Activated T-cell treated with anti-CD3 and anti-CD28 coated beads, Interleukin-2, amount 50 U/mL, for 24 hours (primary cell): ENCODE results near the gene LAMTOR1.

Experiments used
- DNase-seq: peaks from one replicate; pipeline ENCODE4 v3.0.0-alpha.2; 2020
- H3K27ac Mint-ChIP-seq: 2 replicates; pipeline ENCODE4 v1.8.0; 2020; ENCODE audit warnings: mild to moderate bottlenecking, mixed read lengths
- H3K27me3 Mint-ChIP-seq: 2 replicates; pipeline ENCODE4 v1.8.0; 2020; ENCODE audit warnings: mixed read lengths
- H3K36me3 Mint-ChIP-seq: 2 replicates; pipeline ENCODE4 v1.8.0; 2020; ENCODE audit warnings: low read depth, mixed read lengths
- H3K4me1 Mint-ChIP-seq: 2 replicates; pipeline ENCODE4 v1.8.0; 2020; ENCODE audit warnings: low read depth, mixed read lengths
- H3K4me3 Mint-ChIP-seq: 2 replicates; pipeline ENCODE4 v1.8.0; 2020; ENCODE audit warnings: mild to moderate bottlenecking, moderate library complexity, mixed read lengths
- H3K9me3 Mint-ChIP-seq: 2 replicates; pipeline ENCODE4 v1.8.0; 2020; ENCODE audit warnings: mixed read lengths

The LAMTOR1 gene

GRCh38 chr11:72129381-72129780, 26.3 kb upstream of the LAMTOR1 start:
- Mint-ChIP-seq H3K27ac (no peak overlapping the region), H3K9me3 (peaks cover 21% of the 10 kb centered on the region), H3K4me1 (no peaks in the 10 kb centered on the region), H3K27me3 (peaks cover 16% of the 10 kb centered on the region), H3K36me3 (peaks cover 6% of the 10 kb centered on the region), H3K4me3 (no peak overlapping the region)
- no peak for DNase-seq

GRCh38 chr11:72127923-72128322, 24.8 kb upstream of the LAMTOR1 start:
- Mint-ChIP-seq H3K4me1 (no peaks in the 10 kb centered on the region), H3K27me3 (peaks cover 11% of the 10 kb centered on the region), H3K36me3 (peaks cover 6% of the 10 kb centered on the region), H3K4me3 (no peak overlapping the region), H3K9me3 (peaks cover 21% of the 10 kb centered on the region), H3K27ac (no peak overlapping the region)
- no peak for DNase-seq

GRCh38 chr11:72125956-72126355, 22.9 kb upstream of the LAMTOR1 start:
- DNase-seq = no peak
- H3K27me3 Mint-ChIP-seq = peaks cover 6% of the 10 kb centered on the region
- no peaks in the 10 kb centered on the region for H3K4me1 Mint-ChIP-seq
- H3K27ac Mint-ChIP-seq = no peak overlapping the region
- H3K4me3 Mint-ChIP-seq = no peak overlapping the region
- peaks cover 21% of the 10 kb centered on the region for H3K9me3 Mint-ChIP-seq
- peaks cover 6% of the 10 kb centered on the region for H3K36me3 Mint-ChIP-seq

- H3K27ac Mint-ChIP-seq = no peak overlapping the region
Measured at GRCh38 chr11:72124046-72124445, 20.9 kb upstream of the LAMTOR1 start.

GRCh38 chr11:72123117-72123653, 20.1 kb upstream of the LAMTOR1 start:
- Mint-ChIP-seq H3K36me3 (no peaks in the 10 kb centered on the region), H3K27ac (no peak overlapping the region), H3K27me3 (peaks cover 5% of the 10 kb centered on the region), H3K9me3 (peaks cover 7% of the 10 kb centered on the region), H3K4me1 (no peaks in the 10 kb centered on the region), H3K4me3 (no peak overlapping the region)
- DNase-seq = no peak

More at GRCh38 chr11:72124046-72124445, 20.9 kb upstream of the LAMTOR1 start:
- Mint-ChIP-seq H3K27me3 (peaks cover 2% of the 10 kb centered on the region), H3K36me3 (peaks cover 5% of the 10 kb centered on the region), H3K9me3 (peaks cover 16% of the 10 kb centered on the region), H3K4me3 (no peak overlapping the region), H3K4me1 (no peaks in the 10 kb centered on the region)
- DNase-seq = no peak

- Mint-ChIP-seq H3K4me1 (no peaks in the 10 kb centered on the region), H3K9me3 (peaks cover 3% of the 10 kb centered on the region)
- DNase-seq = no peak
Measured at GRCh38 chr11:72122607-72123006, 19.5 kb upstream of the LAMTOR1 start.

GRCh38 chr11:72120930-72121329, 17.8 kb upstream of the LAMTOR1 start:
- Mint-ChIP-seq H3K27ac (no peak overlapping the region), H3K36me3 (no peaks in the 10 kb centered on the region), H3K27me3 (peaks cover 5% of the 10 kb centered on the region), H3K4me3 (no peak overlapping the region), H3K9me3 (no peaks in the 10 kb centered on the region), H3K4me1 (no peaks in the 10 kb centered on the region)
- no peak for DNase-seq

More at GRCh38 chr11:72122607-72123006, 19.5 kb upstream of the LAMTOR1 start:
- Mint-ChIP-seq H3K4me3 (no peak overlapping the region), H3K27me3 (peaks cover 5% of the 10 kb centered on the region), H3K27ac (no peak overlapping the region), H3K36me3 (no peaks in the 10 kb centered on the region)

- H3K27ac Mint-ChIP-seq = no peak overlapping the region
- no peaks in the 10 kb centered on the region for H3K4me1 Mint-ChIP-seq
- peaks cover 5% of the 10 kb centered on the region for H3K27me3 Mint-ChIP-seq
- DNase-seq = no peak
- no peaks in the 10 kb centered on the region for H3K9me3 Mint-ChIP-seq
- no peak overlapping the region for H3K4me3 Mint-ChIP-seq
- H3K36me3 Mint-ChIP-seq = no peaks in the 10 kb centered on the region
Measured at GRCh38 chr11:72119198-72119597, 16.1 kb upstream of the LAMTOR1 start.

GRCh38 chr11:72116019-72116755, 13.1 kb upstream of the LAMTOR1 start:
- no peak overlapping the region for H3K27ac Mint-ChIP-seq
- peaks cover 5% of the 10 kb centered on the region for H3K27me3 Mint-ChIP-seq
- peaks cover 8% of the 10 kb centered on the region for H3K36me3 Mint-ChIP-seq
- H3K4me3 Mint-ChIP-seq = no peak overlapping the region
- H3K4me1 Mint-ChIP-seq = peaks cover 18% of the 10 kb centered on the region
- DNase-seq = no peak
- no peaks in the 10 kb centered on the region for H3K9me3 Mint-ChIP-seq

GRCh38 chr11:72114570-72114969, 11.5 kb upstream of the LAMTOR1 start:
- no peak for DNase-seq
- peaks cover 21% of the 10 kb centered on the region for H3K4me1 Mint-ChIP-seq
- H3K4me3 Mint-ChIP-seq = no peak overlapping the region
- H3K27me3 Mint-ChIP-seq = peaks cover 5% of the 10 kb centered on the region
- H3K27ac Mint-ChIP-seq = no peak overlapping the region
- H3K36me3 Mint-ChIP-seq = peaks cover 22% of the 10 kb centered on the region
- H3K9me3 Mint-ChIP-seq = no peaks in the 10 kb centered on the region

GRCh38 chr11:72112978-72113808, 10.1 kb upstream of the LAMTOR1 start:
- no peak for DNase-seq
- Mint-ChIP-seq H3K4me3 (peak overlapping the region; percentile 98), H3K27ac (peak overlapping the region; percentile 100), H3K4me1 (peaks cover 21% of the 10 kb centered on the region), H3K36me3 (peaks cover 34% of the 10 kb centered on the region), H3K27me3 (no peaks in the 10 kb centered on the region), H3K9me3 (no peaks in the 10 kb centered on the region)

- peaks cover 21% of the 10 kb centered on the region for H3K4me1 Mint-ChIP-seq
- peaks cover 42% of the 10 kb centered on the region for H3K36me3 Mint-ChIP-seq
- H3K27ac Mint-ChIP-seq = peak within 1 kb of the TSS; percentile 100
- peak within 1 kb of the TSS; percentile 98 for H3K4me3 Mint-ChIP-seq
- peak; percentile 97 for DNase-seq
- no peaks in the 10 kb centered on the region for H3K27me3 Mint-ChIP-seq
- no peaks in the 10 kb centered on the region for H3K9me3 Mint-ChIP-seq
Measured at GRCh38 chr11:72112143-72112977, 9.3 kb upstream of the LAMTOR1 start, which contains the start of gene ANAPC15. Gene ANAPC15, minus strand, starts transcription at chr11:72112695. Its CDS starts 1,419 bp downstream, at chr11:72111276.

- H3K9me3 Mint-ChIP-seq = no peaks in the 10 kb centered on the region
- peaks cover 21% of the 10 kb centered on the region for H3K4me1 Mint-ChIP-seq
- peaks cover 47% of the 10 kb centered on the region for H3K36me3 Mint-ChIP-seq
- peak overlapping the region; percentile 100 for H3K27ac Mint-ChIP-seq
- H3K27me3 Mint-ChIP-seq = no peaks in the 10 kb centered on the region
- H3K4me3 Mint-ChIP-seq = peak overlapping the region; percentile 98
- no peak for DNase-seq
Measured at GRCh38 chr11:72111300-72112142, 8.4 kb upstream of the LAMTOR1 start.
